ENCODE data around the gene SLC7A9. TPM values are rescaled to one million over a fixed set of nuclear protein-coding genes. Genes with fewer than 3 reads are reported as not detected.

The SLC7A9 gene
- total RNA-seq, 1 donor from 2014 or later = 0.64 TPM

- H3K4me3 Mint-ChIP-seq (ENCODE audit: unreplicated experiment) = no peak overlapping the region
Measured at GRCh38 chr19:32824916-32825608, 44.5 kb downstream of the SLC7A9 start.

GRCh38 chr19:32824191-32824751 is 45.3 kb downstream of the SLC7A9 start:
- peaks cover 2% of the 10 kb centered on the region for H3K9me3 Mint-ChIP-seq (ENCODE audit: unreplicated experiment)

More at GRCh38 chr19:32824916-32825608, 44.5 kb downstream of the SLC7A9 start:
- no peak for TF ChIP-seq CTCF (IDR thresholded peaks at IDR 0.05; ENCODE audit: partially characterized antibody, unreplicated experiment)
- no peaks in the 10 kb centered on the region for H3K36me3 Mint-ChIP-seq (ENCODE audit: unreplicated experiment)
- no peak overlapping the region for H3K27ac Mint-ChIP-seq (ENCODE audit: unreplicated experiment)
- peaks cover 2% of the 10 kb centered on the region for H3K9me3 Mint-ChIP-seq (ENCODE audit: unreplicated experiment)
- peaks cover 3% of the 10 kb centered on the region for H3K27me3 Mint-ChIP-seq (ENCODE audit: unreplicated experiment)
- H3K4me1 Mint-ChIP-seq (ENCODE audit: low read depth, unreplicated experiment) = peaks cover 7% of the 10 kb centered on the region
- no peak for DNase-seq

DNA sequence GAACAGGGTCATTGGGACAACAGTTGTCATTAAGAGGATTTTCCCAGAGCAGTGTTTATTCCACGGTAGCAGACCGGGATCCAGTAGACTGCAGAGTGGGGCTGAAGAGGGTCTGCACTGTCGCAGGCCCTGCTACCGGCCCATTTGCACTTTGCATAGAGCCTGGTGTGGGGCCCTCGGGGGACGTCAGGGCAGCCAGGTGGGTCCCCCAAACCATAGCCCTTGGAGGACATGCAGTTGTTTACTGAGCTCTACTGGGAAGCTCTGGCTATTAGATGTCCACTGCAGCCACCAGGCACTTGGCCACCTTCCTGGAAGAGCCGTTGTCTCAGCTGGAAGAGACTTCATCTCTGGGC is 45.8 kb downstream of the SLC7A9 start:
- H3K27ac Mint-ChIP-seq (ENCODE audit: unreplicated experiment) = no peak overlapping the region

More at GRCh38 chr19:32824191-32824751, 45.3 kb downstream of the SLC7A9 start:
- TF ChIP-seq CTCF (IDR thresholded peaks at IDR 0.05; ENCODE audit: partially characterized antibody, unreplicated experiment) = no peak
- no peak for DNase-seq
- no peak overlapping the region for H3K27ac Mint-ChIP-seq (ENCODE audit: unreplicated experiment)
- H3K27me3 Mint-ChIP-seq (ENCODE audit: unreplicated experiment) = peaks cover 3% of the 10 kb centered on the region
- H3K4me1 Mint-ChIP-seq (ENCODE audit: low read depth, unreplicated experiment) = peaks cover 13% of the 10 kb centered on the region
- H3K4me3 Mint-ChIP-seq (ENCODE audit: unreplicated experiment) = no peak overlapping the region
- H3K36me3 Mint-ChIP-seq (ENCODE audit: unreplicated experiment) = no peaks in the 10 kb centered on the region

DNA sequence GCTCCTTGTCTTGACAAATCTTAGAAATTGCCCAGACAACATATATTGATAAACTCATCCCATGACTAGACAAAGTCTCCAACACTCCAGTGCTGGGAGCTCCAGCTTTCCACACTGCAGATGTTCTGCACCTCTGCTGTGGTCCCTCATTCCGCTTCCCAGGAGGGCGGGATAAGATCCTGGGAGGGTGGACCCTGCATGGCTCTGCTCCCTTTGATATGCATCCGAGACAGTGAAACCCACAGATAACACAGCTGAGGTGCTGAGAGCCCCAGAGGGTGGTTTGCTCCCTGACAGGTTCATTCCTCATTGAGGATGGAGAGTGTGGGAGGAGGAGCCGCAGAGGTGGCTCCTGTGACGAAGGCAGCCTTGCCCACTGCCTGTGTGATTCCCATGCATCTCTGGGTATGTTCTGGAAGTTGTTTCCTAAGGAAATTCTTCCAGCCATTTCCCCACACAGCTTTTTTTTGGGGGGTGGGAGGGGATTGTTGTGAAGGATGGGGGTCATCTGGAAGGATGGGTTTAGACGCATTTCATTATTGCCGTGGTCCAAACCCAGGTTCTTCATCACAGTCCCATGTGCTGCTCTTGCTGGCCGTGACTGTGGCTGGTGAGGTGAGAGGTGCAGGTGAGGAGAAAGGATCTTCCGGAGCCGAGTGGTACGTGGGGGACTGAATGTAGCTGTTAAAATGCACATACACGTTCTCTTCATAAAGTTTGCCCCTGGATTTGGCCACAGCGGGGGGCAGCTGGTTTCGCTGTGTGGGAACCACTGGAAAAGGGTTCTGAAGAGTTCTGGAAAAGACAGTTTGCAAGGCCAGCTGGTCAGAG is 46.4 kb downstream of the SLC7A9 start:
- Mint-ChIP-seq H3K27me3 (ENCODE audit: unreplicated experiment) (peaks cover 3% of the 10 kb centered on the region), H3K4me1 (ENCODE audit: low read depth, unreplicated experiment) (peaks cover 13% of the 10 kb centered on the region), H3K4me3 (ENCODE audit: unreplicated experiment) (no peak overlapping the region), H3K36me3 (ENCODE audit: unreplicated experiment) (no peaks in the 10 kb centered on the region), H3K9me3 (ENCODE audit: unreplicated experiment) (peaks cover 2% of the 10 kb centered on the region), H3K27ac (ENCODE audit: unreplicated experiment) (no peak overlapping the region)
- no peak for DNase-seq
- TF ChIP-seq CTCF (IDR thresholded peaks at IDR 0.05; ENCODE audit: partially characterized antibody, unreplicated experiment) = no peak

More for the DNA sequence above, 45.8 kb downstream of the SLC7A9 start:
- TF ChIP-seq CTCF (IDR thresholded peaks at IDR 0.05; ENCODE audit: partially characterized antibody, unreplicated experiment) = no peak
- Mint-ChIP-seq H3K9me3 (ENCODE audit: unreplicated experiment) (peaks cover 2% of the 10 kb centered on the region), H3K4me3 (ENCODE audit: unreplicated experiment) (no peak overlapping the region), H3K27me3 (ENCODE audit: unreplicated experiment) (peaks cover 3% of the 10 kb centered on the region), H3K4me1 (ENCODE audit: low read depth, unreplicated experiment) (peaks cover 13% of the 10 kb centered on the region), H3K36me3 (ENCODE audit: unreplicated experiment) (no peaks in the 10 kb centered on the region)
- no peak for DNase-seq
